GM21381 (cell line): ENCODE data around the gene B3GNT5.

ENCODE experiments used
- ATAC-seq: cut with Tn5 transposase; IDR thresholded peaks from one replicate; pipeline ENCODE4 v1.9.1; 2021; ENCODE audit warnings: mild to moderate bottlenecking, moderate library complexity; ENCODE audit not compliant: unreplicated experiment

B3GNT5 gene

GRCh38 chr3:183265157-183265642, 12.1 kb downstream of the B3GNT5 start:
- ATAC-seq: no peak

GRCh38 chr3:183265834-183266417, 12.9 kb downstream of the B3GNT5 start:
- no peak for ATAC-seq

GRCh38 chr3:183266454-183266853, 13.4 kb downstream of the B3GNT5 start:
- ATAC-seq: no peak

GRCh38 chr3:183267140-183267539, 14.1 kb downstream of the B3GNT5 start:
- ATAC-seq: no peak

GRCh38 chr3:183268366-183268765, 15.3 kb downstream of the B3GNT5 start:
- no peak for ATAC-seq

- ATAC-seq: no peak
These were observed 16.3 kb downstream of the B3GNT5 start for GRCh38 chr3:183269345-183269744.

- no peak for ATAC-seq
These were observed 17.3 kb downstream of the B3GNT5 start for GRCh38 chr3:183270344-183270743.

- no peak for ATAC-seq
These were observed 19.1 kb downstream of the B3GNT5 start for GRCh38 chr3:183272142-183272541.

- ATAC-seq: no peak
These were observed 19.7 kb downstream of the B3GNT5 start for GRCh38 chr3:183272791-183273190.

- no peak for ATAC-seq
These were observed 21.6 kb downstream of the B3GNT5 start for GRCh38 chr3:183274609-183275008.

GRCh38 chr3:183275418-183275817, 22.4 kb downstream of the B3GNT5 start:
- ATAC-seq: no peak

GRCh38 chr3:183275937-183276336, 22.9 kb downstream of the B3GNT5 start:
- ATAC-seq: no peak

GRCh38 chr3:183277260-183277659, 24.2 kb downstream of the B3GNT5 start:
- ATAC-seq: no peak

- ATAC-seq: no peak
These were observed 25.5 kb downstream of the B3GNT5 start for GRCh38 chr3:183278479-183279088.

GRCh38 chr3:183279371-183279770, 26.3 kb downstream of the B3GNT5 start:
- no peak for ATAC-seq

- ATAC-seq: no peak
These were observed 28.2 kb downstream of the B3GNT5 start for GRCh38 chr3:183281126-183281797.

- ATAC-seq: no peak
These were observed 30.8 kb downstream of the B3GNT5 start for GRCh38 chr3:183283886-183284285.

- ATAC-seq: no peak
These were observed 31.5 kb downstream of the B3GNT5 start for GRCh38 chr3:183284570-183284969.

- ATAC-seq: no peak
These were observed 32.3 kb downstream of the B3GNT5 start for GRCh38 chr3:183285318-183285717.

GRCh38 chr3:183285828-183286457, 32.9 kb downstream of the B3GNT5 start:
- ATAC-seq: peak; percentile 95

- ATAC-seq: no peak
These were observed 34.4 kb downstream of the B3GNT5 start for GRCh38 chr3:183287301-183287971.
